ENCODE results near the gene ATL1. TPM values are rescaled to one million over a fixed set of nuclear protein-coding genes. Genes with fewer than 3 reads are reported as not detected.
A peak's percentile ranks its signal among the peaks of the same experiment; 100 is the strongest.

The ATL1 gene
- total and polyA plus RNA-seq, 2 of the 4 experiments (the other 2 are of a cell fraction), result 6.0 to 12.2 TPM

GRCh38 chr14:50666772-50667683 is 107.1 kb downstream of the ATL1 start:
- Histone ChIP-seq H2BK5ac (ENCODE audit: low read depth, low read length, poor library complexity, severe bottlenecking) (peak overlapping the region; percentile 99), H2BK120ac (ENCODE audit: low read depth, low read length) (no peak overlapping the region), H3K36me3 (ENCODE audit: control insufficient read depth, insufficient read depth, low read length) (peaks cover 4% of the 10 kb centered on the region), H2AK9ac (replicated peaks; ENCODE audit: low read depth, low read length, poor library complexity) (no peak overlapping the region), H4K20me1 (ENCODE audit: insufficient read depth, low read length) (peaks cover 8% of the 10 kb centered on the region; the same call in 1 of the 2 replicates), H4K8ac (ENCODE audit: low read depth in 2 of 2, low read length in 2 of 2) (no peak overlapping the region), H4K91ac (ENCODE audit: insufficient read depth, low read depth, low read length) (0 out of 2 replicates have a peak overlapping the region, but pooled peaks have one; percentile 3), H3K4me3 (ENCODE audit: insufficient read depth, low read depth, low read length) (peak overlapping the region; percentile 90), H4K5ac (ENCODE audit: low read depth, low read length) (peak overlapping the region; percentile 73), H2AK5ac (ENCODE audit: low read depth, low read length) (no peak overlapping the region), H3K4ac (ENCODE audit: low read depth, low read length) (peak overlapping the region; percentile 10; the same call in 1 of the 2 replicates), H3K4me2 (ENCODE audit: low read depth, low read length) (peak overlapping the region; percentile 98), H3K79me1 (ENCODE audit: low read depth in 1 of 2, low read length in 2 of 2) (peaks cover 3 to 26% of the 10 kb centered on the region in 2 experiments; a peak in 3 of 4 replicates), H3K27me3 (ENCODE audit: control insufficient read depth, insufficient read depth, low read length) (no peaks in the 10 kb centered on the region), H3K27ac (ENCODE audit: insufficient read depth, low read length) (peak overlapping the region; percentile 98), H2BK20ac (ENCODE audit: low read depth, low read length) (no peak overlapping the region), H2BK15ac (ENCODE audit: low read depth, low read length) (0 out of 3 replicates have a peak overlapping the region, but pooled peaks have one; percentile 5), H3K56ac (ENCODE audit: extremely low read depth, insufficient read depth, low read length) (peak overlapping the region; percentile 13; the same call in 1 of the 2 replicates), H3K9me3 (ENCODE audit: control insufficient read depth, insufficient read depth, low read length) (no peaks in the 10 kb centered on the region), H3K23ac (ENCODE audit: low read depth, low read length) (peak overlapping the region; percentile 69; the same call in 1 of the 2 replicates), H3K4me1 (ENCODE audit: control insufficient read depth, insufficient read depth, low read length) (peaks cover 13% of the 10 kb centered on the region), H3K14ac (replicated peaks; ENCODE audit: low read depth, low read length) (peak overlapping the region; percentile 42), H3K9ac (ENCODE audit: low read depth, low read length) (peak overlapping the region; percentile 80), H2AFZ (replicated peaks; ENCODE audit: low read length, poor library complexity) (no peak overlapping the region), H3K18ac (ENCODE audit: low read depth, low read length) (peak overlapping the region; percentile 67), H3K9me1 (ENCODE audit: insufficient read depth, low read length) (peaks cover 8% of the 10 kb centered on the region)
- 0% methylated on average over 5 of the region's 20 CpGs; no CpG with 5 or more reads in 1 of the 2 experiments for WGBS, 2 experiments (ENCODE audit: extremely low coverage in 2 of 2, insufficient read length in 1 of 2)
- ChIA-PET CTCF (interaction anchor here (1.2 kb wide), 1 partner anchor 96 kb away, joined by 3 read pairs; no protein-coding TSS in a partner anchor), POLR2A (ENCODE audit: unreplicated experiment) (no interaction called here)
- DNase-seq (peak; percentile 73), ATAC-seq (ENCODE audit: low read depth) (peak; percentile 5; the same call in 1 of the 2 replicates)
- TSS peak; percentile 53 for BruUV-seq (replicated peaks)
- in situ Hi-C loops (cut with MboI; ENCODE audit: low sequenced_read_pairs), result no loop called here
- intact Hi-C loops (cut with micrococcal nuclease), result loop anchor here (5.0 to 10.0 kb wide), 3 partner anchors 55 to 198 kb away; no protein-coding TSS in a partner anchor
- TF ChIP-seq CEBPB (IDR thresholded peaks at IDR 0.05; ENCODE audit: low read depth, low read length), result peak; percentile 50; the same call in 1 of the 2 replicates
- TF ChIP-seq USF2 (IDR thresholded peaks at IDR 0.05; ENCODE audit: low read depth, low read length), result no peak
- no peak for TF ChIP-seq MAFK (IDR thresholded peaks at IDR 0.05; ENCODE audit: low read depth, low read length)
- dilution Hi-C loops (cut with HindIII; ENCODE audit: low sequenced_read_pairs, unreplicated experiment), result no loop called here

Measured in IMR-90 (cell line).